HG02798 (cell line): Measurements from ENCODE around the gene ADGRG4.

Experiments used
- ATAC-seq: cut with Tn5 transposase; IDR thresholded peaks from one replicate; pipeline ENCODE4 v1.9.1; 2021; ENCODE audit warnings: mild to moderate bottlenecking; ENCODE audit not compliant: unreplicated experiment, poor library complexity

Gene ADGRG4

DNA sequence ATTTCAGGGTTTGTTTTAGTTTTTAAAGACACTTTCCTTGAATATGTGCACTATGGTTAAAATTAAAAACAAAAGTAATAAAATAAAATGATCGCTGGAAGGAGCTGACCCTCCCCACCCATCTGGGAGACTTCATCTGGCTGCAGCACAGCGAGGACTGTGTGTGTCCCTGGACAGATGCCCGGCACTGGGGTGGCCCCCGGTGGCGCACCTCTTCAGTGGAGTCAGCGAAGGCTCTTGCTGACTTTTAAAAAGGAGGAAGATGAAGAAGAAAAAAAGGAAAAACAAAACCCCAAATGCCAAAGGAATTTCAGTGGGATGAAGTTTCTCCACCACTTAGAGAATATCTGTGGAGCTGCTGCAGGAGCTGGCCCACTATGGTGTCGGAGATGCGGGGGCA lies 5.4 kb upstream of the ADGRG4 start:
- no peak for ATAC-seq

DNA sequence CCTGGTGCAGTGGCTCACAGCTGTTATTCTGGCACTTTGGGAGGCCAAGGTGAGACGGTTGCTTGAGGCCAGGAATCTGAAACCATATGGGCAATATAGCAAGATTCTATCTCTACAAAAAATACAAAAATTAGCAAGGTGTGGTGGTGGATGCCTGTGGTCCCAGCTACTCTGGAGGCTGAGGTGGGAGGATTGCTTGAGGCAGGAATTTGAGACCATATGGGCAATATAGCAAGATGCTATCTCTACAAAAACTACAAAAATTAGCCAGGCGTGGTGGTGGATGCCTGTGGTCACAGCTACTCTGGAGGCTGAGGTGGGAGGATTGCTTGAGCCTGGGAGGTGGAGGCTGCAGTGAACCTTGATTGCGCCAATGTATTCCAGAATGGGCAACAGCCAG lies 2.3 kb downstream of the ADGRG4 start:
- ATAC-seq, result no peak

DNA sequence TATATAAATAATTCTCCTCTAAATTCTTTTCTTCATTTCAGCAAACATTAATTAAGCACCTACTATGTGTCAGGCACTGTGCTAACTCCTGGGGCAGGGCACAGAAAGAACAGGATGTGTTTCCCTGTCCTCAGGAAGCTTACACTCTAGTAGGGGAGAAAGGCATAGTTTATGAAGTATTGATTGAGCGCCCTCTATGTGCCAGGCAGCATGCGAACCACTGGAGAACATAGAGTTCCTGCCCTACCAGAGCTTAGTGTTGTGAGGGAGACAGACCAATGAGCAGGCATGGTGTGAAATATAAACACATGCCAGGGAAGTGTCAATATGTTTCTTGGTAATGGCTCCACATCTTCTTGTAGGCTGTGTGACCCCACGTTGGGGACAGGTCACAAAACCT lies 3.7 kb downstream of the ADGRG4 start:
- no peak for ATAC-seq

DNA sequence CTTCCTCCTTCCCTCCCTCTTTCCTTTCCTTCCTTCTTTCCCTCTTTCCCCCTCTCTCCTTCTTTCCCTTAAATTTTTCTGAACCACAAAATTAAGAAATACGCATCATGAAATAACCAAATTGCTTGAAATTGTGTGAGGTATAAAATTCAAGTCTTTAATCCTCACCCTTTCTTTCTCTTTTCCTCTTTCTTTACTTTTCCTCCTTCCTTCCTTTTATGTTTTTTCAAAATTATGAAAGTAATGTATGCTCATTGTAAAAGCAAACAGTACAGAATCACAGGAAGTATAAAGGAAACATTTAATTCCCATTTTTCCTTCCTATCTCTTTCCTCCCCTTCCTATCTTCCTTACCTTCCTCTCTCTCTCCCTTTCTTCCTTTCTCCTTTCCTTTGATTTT lies 5.4 kb downstream of the ADGRG4 start:
- no peak for ATAC-seq

DNA sequence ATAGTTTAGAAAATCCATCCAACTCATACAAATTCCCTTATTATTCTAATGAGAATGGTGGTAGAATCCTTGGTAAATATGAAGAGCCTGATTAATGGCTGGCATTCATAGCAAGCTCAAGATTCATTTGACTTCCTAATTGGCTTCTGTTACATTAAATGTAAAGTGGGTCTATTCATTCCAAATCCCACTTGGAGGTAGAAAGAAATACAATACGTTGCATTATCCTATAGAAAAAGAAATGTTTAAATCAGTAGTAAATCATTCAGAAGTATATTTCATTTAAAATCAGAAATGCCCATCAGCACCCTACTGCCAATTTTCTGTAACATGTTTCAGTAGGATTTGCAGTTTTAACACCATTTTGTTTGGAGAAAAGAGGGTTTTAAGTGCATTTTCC lies 6.7 kb downstream of the ADGRG4 start:
- no peak for ATAC-seq

DNA sequence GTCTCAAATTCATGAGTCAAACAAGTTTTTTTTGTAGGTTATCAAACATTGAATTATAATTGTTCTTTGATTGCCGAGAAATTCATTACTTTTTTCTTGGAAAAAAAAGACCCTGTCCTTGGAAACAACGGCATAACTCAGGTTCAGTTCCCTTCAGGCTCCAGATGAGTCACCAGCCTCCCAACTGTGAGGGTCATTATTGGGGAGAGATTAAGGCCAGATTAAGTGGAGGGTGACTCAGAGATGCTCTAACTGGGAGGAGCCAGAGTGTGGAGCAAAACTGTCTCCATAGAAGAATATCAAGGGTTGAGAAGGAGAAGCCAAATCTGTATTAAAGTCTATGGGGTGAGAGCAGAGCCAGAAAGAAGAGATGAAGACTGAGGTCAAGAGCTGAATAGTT lies 9.6 kb downstream of the ADGRG4 start:
- no peak for ATAC-seq

DNA sequence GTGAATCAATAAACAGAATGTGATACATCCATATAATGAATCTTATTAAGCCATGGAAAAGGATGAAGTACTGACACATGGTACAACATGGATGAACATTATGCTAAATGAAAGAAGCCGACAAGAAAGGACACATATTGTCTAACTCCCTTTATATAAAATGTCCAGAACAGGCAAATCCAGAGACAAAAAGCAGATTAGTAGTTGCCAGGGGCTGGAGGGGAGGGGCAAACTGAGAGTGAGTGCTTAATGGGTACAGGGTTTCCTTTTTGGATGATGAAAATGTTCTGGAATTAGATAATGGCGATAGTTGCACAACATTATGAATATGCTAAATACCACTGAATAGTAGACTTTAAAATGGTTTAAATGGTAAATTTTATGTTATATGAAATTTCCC lies 17.4 kb downstream of the ADGRG4 start:
- no peak for ATAC-seq

DNA sequence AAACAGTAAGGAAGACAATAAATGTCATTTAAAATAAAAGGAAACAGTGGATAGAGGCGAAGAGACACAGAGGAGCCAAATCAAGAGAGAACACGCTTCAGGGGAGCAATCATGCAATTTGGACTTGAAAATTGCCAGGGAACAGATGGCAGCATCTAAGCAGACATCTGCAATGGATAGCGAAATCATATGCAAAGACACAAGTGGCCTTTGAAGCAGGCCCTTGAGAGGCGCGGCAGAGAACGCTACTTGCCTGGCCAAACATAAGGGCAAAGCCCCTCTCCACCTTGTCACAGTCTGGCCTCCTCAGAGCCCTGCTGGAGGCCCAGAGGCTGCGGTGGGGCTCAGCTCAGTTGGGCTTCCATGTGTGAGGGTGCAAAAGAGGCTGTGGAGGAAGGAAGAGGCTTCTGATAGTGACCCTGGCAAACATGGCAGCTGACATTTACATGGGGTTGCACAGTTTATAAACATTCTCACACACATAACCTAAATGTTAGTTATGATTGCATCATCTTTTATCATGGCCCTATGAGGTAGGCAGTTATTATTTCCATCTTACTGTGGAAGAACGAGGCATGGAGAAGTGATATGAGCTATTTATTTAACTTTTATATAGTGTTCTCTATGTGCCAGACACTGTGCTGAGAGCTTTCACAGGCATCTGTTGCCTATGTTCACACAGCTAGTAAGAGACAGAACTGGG lies 18.3 kb downstream of the ADGRG4 start:
- ATAC-seq, result no peak

DNA sequence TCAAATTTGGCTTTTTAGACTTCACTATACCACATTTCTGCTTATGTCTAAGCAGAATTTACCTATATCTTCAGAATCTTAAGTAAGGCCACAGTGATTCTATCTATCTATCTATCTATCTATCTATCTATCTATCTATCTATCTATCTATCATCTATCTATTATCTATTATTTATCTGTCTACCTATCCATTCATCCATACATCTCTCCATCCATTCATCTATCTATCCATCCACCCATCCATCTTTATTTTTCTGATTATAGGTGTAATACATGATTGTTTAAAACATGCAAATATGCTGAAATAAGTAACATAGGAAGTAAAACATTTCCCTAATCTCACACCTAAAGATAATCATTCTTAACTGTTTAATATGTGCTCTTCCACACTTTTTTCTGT lies 18.8 kb downstream of the ADGRG4 start:
- ATAC-seq, result no peak

DNA sequence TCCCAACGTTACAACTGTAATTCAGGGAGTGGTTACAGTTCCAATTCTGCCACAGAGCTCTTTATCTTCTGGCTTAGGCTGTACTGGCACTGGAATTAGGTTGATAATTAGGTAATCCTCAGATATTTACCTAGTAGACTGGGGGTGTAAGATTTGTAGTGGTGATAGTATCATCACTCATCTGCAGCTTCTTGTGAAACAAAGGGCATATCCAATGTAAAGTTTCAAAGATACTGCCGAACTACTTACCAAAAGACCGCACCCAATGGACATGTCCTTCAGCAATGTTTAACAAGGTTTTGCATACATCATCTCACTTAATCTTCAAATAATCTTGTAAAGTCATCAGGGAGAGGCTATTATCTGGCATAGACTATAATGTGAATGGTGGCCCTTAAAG lies 20.8 kb downstream of the ADGRG4 start:
- no peak for ATAC-seq

DNA sequence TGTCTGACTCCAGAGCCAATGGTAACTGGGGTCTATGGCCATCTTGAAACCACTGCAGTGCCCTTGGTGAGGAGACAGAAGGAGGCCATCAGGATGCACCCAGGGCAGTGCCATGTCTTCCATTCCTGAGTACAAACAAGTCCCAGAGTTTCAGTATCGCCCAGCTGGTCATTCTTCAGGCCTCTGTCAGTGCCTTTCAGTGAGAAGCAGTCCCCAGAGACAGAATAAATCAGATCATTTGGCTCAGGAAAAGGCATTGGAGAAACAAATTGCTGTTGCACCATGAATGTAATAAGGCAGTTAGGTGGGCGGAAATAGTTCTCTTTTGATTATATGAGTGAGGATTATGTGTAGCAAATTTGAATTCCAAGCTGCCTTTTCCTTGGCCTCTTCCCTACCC lies 21.3 kb downstream of the ADGRG4 start:
- ATAC-seq, result no peak

DNA sequence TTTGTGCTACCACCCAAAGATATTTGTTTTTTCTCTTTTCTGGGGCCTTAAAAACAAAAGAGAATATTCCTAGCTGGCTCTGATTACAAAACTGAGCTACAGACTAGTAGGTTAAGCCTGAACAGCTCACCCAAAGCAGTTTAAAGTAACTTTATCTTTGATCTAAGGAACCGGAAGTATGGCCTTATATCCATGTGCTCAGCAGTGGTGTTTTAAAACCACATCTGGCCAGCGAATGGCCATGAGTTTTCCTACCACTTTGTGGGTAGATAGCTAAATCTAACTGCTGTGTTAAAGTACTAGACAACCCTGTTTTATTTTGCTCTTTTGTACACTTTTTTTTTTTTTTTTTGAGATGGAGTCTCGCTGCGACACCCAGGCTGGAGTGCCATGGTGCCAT lies 24.6 kb downstream of the ADGRG4 start:
- no peak for ATAC-seq

DNA sequence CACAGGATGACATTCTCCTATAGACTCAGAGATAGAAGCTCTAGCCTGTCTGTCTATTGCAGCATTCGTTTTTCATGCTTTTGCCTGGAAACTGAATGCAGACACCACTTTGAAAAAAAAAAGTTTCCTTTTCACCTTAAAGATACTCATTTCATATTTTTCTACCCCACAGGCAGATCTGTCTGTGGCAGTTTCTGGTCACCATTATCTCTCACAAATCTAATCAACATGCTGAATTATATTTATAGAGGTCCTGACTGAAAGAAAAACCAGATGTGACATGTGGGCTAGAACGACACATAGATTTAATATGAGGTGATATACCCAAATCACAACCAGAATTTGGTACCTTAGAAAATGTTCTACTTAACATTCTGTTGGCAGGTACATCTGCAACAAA lies 28.2 kb downstream of the ADGRG4 start:
- no peak for ATAC-seq

DNA sequence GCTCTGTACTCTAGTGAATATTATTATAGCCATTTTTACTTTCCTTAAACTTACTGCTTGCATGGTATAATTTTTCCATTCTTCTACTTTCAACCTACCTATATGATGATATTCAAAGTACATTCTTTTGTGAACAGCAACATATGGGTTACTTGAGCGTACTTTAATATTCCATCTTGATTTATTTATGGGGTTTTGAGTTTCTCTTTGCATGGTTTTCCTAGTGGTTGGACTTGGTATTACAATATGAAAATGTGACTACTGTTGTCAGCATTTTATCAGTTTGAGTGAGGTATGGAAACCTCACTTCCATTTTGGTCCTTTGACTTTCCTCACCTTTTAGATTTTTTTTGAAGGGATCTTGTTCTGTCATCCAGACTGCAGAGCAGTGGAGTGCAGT lies 35.9 kb downstream of the ADGRG4 start:
- no peak for ATAC-seq

DNA sequence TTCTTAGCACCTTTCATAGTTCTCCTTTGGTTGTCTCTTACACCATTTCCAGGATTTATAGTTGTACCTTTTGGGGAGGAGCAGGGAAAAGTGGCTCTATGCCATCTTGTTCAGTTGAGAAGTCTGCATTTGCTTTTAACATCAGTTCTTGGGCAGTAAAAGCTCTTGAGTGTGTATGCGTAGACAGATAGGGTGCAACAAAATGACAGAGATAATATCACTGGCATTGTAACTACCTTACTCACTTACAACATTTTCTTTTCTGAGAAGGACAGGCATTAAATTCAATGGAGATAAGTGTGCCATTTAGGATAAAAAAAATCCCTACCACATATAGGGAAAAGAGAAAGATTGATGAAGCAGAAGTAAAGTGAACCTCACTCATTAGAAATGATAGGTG lies 38.9 kb downstream of the ADGRG4 start:
- no peak for ATAC-seq

DNA sequence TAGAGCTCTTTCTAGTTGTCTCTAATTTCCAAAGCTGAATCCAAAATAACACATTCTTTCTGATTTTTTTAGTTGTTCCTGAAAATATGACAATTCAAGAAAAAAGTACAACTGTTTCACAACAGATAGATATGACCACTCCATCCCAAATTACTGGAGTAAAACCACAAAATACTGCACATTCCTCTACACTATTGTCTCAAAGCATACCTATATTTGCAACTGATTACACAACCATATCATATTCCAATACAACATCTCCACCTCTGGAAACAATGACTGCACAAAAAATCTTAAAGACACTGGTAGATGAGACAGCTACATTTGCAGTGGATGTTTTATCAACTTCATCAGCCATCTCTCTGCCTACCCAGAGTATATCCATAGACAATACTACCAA lies 43.6 kb downstream of the ADGRG4 start:
- ATAC-seq, result no peak

DNA sequence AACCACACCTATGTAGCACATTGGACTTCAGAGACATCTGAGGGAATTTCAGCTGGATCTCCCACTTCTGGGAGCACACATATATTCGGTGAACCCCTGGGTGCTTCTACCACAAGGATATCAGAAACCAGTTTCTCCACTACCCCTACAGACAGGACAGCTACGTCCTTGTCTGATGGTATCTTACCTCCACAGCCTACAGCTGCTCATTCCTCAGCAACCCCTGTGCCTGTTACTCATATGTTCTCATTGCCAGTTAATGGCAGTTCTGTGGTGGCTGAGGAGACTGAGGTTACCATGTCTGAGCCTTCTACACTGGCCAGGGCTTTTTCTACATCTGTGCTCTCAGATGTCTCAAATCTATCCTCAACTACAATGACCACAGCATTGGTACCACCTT lies 45.7 kb downstream of the ADGRG4 start:
- no peak for ATAC-seq

DNA sequence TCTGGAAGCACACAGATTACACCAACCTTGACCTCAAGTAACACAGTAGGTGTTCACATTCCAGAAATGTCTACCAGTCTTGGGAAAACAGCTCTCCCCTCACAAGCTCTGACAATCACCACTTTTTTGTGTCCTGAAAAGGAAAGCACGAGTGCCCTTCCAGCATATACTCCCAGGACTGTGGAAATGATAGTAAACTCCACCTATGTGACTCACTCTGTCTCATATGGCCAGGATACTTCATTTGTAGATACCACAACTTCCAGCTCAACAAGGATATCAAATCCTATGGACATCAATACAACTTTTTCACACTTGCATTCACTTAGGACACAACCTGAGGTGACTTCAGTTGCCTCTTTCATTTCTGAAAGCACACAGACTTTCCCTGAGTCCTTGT lies 46.9 kb downstream of the ADGRG4 start:
- no peak for ATAC-seq

DNA sequence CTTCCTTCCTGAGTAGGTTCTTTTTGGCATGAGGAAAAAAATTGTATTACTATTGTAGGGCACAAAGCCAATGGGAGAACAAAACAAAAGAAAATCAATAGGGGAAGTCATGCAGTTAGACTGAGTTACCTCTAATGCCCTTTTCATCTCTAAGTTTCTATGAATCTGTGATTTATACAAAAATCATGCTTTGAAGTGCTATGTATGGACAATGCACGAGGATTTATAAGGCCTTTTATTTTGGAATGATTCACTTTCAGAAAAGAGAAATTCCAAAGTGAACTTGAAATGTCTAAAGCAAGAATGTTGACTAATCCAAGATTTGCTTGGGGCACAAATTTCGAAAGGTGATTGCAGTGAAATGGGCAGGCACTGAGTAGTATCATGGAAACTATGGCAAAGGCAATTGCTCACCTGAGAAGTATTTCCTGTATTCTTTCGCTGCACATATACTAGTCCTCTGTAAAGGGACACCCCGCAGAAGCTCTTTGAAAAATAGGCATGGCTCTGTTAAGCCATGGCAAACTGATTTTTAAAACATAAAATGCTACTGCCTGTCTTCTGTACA lies 52.8 kb downstream of the ADGRG4 start:
- no peak for ATAC-seq

DNA sequence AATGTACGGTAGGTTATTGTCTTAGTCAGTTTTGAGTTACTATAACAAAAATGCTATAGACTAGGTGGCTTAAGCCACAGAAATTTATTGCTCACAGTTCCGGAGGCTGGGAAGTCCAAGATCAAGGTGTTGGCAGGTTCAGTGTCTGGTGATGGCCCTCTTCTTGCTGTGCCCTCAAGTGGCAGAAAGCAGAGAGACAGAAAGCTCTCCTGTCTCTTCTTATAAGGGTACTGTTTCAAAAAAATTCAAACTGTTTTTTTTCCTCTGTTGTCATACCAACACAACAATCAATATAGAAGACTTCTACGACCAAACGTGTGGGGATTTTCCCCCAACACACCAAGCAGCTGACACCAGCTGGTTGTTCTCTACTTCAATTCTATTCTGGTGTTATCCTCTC lies 53.4 kb downstream of the ADGRG4 start:
- no peak for ATAC-seq

DNA sequence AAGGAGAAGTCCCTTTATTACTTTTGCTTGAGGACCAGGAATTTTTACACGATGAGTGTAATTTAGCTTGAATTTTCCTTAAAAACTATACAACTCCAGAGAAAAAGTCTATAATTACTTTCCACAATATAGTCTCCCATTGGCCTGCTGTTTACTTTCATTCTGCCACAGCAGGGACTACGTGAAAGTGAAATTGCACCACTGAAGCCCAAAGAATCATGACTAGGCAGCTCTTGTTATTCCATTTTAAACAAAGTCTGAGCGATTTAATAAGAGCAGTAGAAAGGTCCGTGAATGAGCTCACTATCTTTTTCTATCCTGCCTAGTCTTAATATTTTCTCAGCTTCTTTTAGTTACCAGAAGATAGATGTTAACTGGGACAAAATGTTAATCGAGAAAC lies 68.6 kb downstream of the ADGRG4 start:
- ATAC-seq, result no peak

DNA sequence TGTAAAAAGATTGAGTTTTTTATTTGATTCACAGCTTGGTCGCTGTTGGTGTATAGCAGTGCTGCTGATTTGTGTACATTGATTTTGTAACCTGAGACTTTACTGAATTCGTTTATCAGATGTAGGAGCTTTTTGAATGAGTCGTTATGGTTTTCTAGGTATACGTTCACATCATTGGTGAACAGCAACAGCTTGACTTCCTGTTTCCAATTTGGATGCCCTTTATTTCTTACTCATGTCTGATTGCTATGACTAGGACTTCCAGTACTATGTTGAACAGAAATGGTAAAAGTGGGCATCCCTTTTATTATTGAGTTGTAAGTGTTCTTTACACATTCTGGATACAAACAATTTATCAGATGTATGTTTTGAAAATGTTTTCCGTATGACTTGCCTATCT lies 76.0 kb downstream of the ADGRG4 start:
- no peak for ATAC-seq
